Stimulated activated CD4-positive, alpha-beta T cell treated with anti-CD3 and anti-CD28 coated beads, Interleukin-4, amount 100 ng/mL, for 24 hours (primary cell): Measurements from ENCODE around the gene ROMO1.
"Not testable (repeated sequence)": the region's sequence is repeated elsewhere in the genome, so short reads cannot be mapped to it uniquely, and the experiment has no call there.

ENCODE experiments used
- DNase-seq: peaks from one replicate; pipeline ENCODE4 v3.0.0-alpha.2; 2020

ROMO1 gene

GRCh38 chr20:35685368-35685767 lies 13.8 kb upstream of the ROMO1 start:
- not testable (repeated sequence) for DNase-seq

- not testable (repeated sequence) for DNase-seq
Observed at GRCh38 chr20:35686872-35687271, 12.3 kb upstream of the ROMO1 start.

- DNase-seq: no peak
Observed at GRCh38 chr20:35690265-35690664, 8.9 kb upstream of the ROMO1 start.

GRCh38 chr20:35695245-35695749 lies 3.9 kb upstream of the ROMO1 start:
- DNase-seq: no peak

- no peak for DNase-seq
Observed at GRCh38 chr20:35695978-35696377, 3.2 kb upstream of the ROMO1 start.

- no peak for DNase-seq
Observed at GRCh38 chr20:35697696-35698297, 1.4 kb upstream of the ROMO1 start.

GRCh38 chr20:35698298-35699126 lies 693 bp upstream of the ROMO1 start:
- no peak for DNase-seq

GRCh38 chr20:35699957-35700624 lies 886 bp downstream of the ROMO1 start:
- no peak for DNase-seq

- no peak for DNase-seq
Observed at GRCh38 chr20:35700625-35701148, 1.5 kb downstream of the ROMO1 start.

GRCh38 chr20:35702051-35702823 lies 3.0 kb downstream of the ROMO1 start:
- no peak for DNase-seq

- DNase-seq: no peak
Observed at GRCh38 chr20:35702824-35703695, 3.9 kb downstream of the ROMO1 start.

- DNase-seq: no peak
Observed at GRCh38 chr20:35704514-35705261, 5.5 kb downstream of the ROMO1 start.

GRCh38 chr20:35705894-35706293 lies 6.7 kb downstream of the ROMO1 start:
- DNase-seq: not testable (repeated sequence)

- DNase-seq: not testable (repeated sequence)
Observed at GRCh38 chr20:35706591-35707529, 7.7 kb downstream of the ROMO1 start.

GRCh38 chr20:35708502-35708901 lies 9.3 kb downstream of the ROMO1 start:
- DNase-seq: no peak

GRCh38 chr20:35709259-35709658 lies 10.1 kb downstream of the ROMO1 start:
- no peak for DNase-seq

- no peak for DNase-seq
Observed at GRCh38 chr20:35710039-35710438, 10.8 kb downstream of the ROMO1 start.

GRCh38 chr20:35710884-35711587 lies 11.8 kb downstream of the ROMO1 start:
- DNase-seq: no peak
